Rectal smooth muscle tissue (tissue), 1 donor: ENCODE measurements around the gene FANCG.

Source experiments
- H3K27ac ChIP-seq: one replicate; pipeline ENCODE4 v1.7.0; 2013; ENCODE audit warnings: low read depth, low read length, inconsistent platforms
- H3K27me3 ChIP-seq: one replicate; pipeline ENCODE4 v1.7.0; 2013; ENCODE audit warnings: low read length; ENCODE audit not compliant: control insufficient read depth, insufficient read depth
- H3K36me3 ChIP-seq: one replicate; pipeline ENCODE4 v1.7.0; 2013; ENCODE audit warnings: low read length; ENCODE audit not compliant: control insufficient read depth, insufficient read depth
- H3K4me1 ChIP-seq: one replicate; pipeline ENCODE4 v1.7.0; 2013; ENCODE audit warnings: low read length; ENCODE audit not compliant: control insufficient read depth, insufficient read depth
- H3K4me3 ChIP-seq: one replicate; pipeline ENCODE4 v1.7.0; 2013; ENCODE audit warnings: low read length
- H3K9ac ChIP-seq: one replicate; pipeline ENCODE4 v1.7.0; 2013; ENCODE audit warnings: low read length

Gene FANCG

DNA sequence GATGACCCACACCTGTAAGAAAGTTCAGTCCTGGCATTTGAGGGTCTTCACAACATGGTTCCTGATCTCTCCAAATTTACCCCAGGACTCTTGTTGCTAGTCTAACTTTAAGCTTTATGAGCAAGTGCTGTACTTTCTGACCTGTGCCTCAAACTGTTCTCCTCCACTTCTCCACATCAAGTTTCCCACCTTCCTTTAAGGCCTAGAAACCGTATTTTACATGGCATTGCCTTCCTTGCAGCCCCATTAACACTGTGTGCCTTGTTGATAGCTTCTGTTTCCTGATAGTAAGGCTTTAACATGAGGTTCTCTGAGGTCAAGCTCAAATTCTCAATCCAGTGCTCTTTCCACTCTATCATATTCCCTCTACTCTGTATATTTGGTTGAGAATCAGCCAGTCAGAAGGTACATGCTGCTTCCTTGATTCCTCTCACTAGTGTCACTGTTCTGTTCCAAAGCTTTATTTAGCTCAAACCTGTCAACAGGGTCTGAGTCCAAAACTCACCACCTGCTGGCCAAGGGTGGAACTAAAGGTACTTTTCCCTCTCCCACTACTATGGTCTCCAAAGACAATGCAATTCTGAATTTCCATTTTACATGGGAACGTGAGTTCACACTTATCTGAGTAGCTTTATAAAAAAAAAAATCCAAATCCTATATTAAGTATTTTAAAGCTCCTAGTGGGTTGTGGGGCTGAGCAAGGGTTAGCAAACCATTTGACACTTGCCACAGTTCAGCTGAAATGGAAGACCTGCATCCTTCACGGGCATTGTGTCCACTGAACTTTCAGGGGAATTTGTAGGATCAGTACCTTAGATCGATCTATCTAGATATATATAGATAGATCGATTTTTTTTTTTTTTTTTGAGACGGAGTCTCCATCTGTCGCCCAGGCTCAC is 28.4 kb downstream of the FANCG start:
- peaks cover 6% of the 10 kb centered on the region for H3K36me3 ChIP-seq
- H3K4me3 ChIP-seq = no peak overlapping the region
- peak overlapping the region; percentile 15 for H3K27ac ChIP-seq
- H3K4me1 ChIP-seq = peaks cover 5% of the 10 kb centered on the region
- no peak overlapping the region for H3K9ac ChIP-seq
- no peaks in the 10 kb centered on the region for H3K27me3 ChIP-seq

DNA sequence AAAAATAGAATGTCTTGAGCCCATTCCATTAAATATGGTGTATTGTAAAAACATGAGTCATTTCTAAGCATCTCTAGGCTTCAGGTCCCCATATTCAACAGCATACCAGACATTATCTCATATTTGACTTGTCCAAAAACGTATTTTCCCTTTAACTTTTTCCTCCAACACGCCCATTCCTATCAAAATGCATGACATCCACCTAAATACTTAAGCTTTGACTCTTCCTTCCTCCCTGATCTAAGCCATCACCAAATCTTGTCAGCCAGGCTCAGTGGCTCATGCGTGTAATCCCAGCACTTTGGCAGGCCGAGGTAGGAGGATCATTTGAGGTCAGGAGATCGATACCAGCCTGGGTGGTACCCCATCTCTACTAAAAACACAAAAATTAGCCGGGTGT is 31.2 kb downstream of the FANCG start:
- Histone ChIP-seq H3K9ac (no peak overlapping the region), H3K4me1 (peaks cover 5% of the 10 kb centered on the region), H3K27ac (no peak overlapping the region), H3K27me3 (no peaks in the 10 kb centered on the region), H3K36me3 (peaks cover 7% of the 10 kb centered on the region), H3K4me3 (no peak overlapping the region)

DNA sequence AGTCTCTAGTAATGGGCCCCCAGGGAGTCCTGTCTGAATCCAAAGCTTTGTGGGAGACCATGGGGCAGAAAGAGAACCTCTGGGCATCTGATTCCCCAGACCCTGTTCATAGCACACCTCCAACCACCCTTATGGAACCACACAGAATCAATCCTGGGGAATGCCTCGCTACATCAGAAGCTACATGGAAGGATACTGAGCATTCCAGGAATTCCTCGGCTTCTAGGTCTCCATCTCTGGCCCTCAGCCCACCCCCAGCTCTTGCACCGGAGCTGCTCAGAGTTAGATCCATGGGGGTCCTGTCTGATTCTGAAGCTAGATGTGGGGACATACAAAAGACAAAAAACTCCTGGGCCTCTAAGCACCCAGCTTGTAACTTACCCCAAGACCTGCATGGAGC is 35.7 kb downstream of the FANCG start:
- Histone ChIP-seq H3K36me3 (peaks cover 15% of the 10 kb centered on the region), H3K27ac (no peak overlapping the region), H3K4me1 (no peaks in the 10 kb centered on the region), H3K9ac (no peak overlapping the region), H3K27me3 (no peaks in the 10 kb centered on the region), H3K4me3 (no peak overlapping the region)

- Histone ChIP-seq H3K36me3 (peaks cover 15% of the 10 kb centered on the region), H3K4me3 (no peak overlapping the region), H3K27me3 (no peaks in the 10 kb centered on the region), H3K4me1 (no peaks in the 10 kb centered on the region), H3K27ac (no peak overlapping the region), H3K9ac (no peak overlapping the region)
Observed at GRCh38 chr9:35042891-35043545, 36.7 kb downstream of the FANCG start.

DNA sequence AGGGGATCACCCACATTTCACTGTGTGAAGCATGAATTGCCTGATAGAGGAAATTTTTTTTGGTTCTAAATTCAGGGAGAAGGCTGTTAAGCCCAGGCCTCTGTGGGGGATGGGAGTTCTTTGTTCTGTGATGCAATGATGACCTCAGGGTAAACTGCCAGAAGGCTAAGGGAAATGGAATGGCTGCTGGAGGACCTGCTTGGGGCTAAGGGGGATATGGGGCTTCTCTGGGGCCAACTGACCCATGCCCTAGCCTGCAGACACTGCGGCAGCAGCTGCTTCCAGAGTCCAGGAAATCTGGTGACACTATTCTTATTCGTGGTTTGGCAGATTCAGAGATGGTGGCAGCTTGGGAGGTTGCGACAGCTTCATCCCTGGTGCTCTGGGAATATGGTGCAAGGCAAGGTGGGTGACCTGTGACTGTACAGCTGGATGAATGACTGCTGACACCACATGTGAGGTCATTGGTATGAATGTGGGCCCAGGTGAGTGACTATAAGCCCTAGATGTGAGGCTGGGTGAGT is 37.6 kb downstream of the FANCG start:
- H3K36me3 ChIP-seq = peaks cover 15% of the 10 kb centered on the region
- no peak overlapping the region for H3K4me3 ChIP-seq
- H3K4me1 ChIP-seq = no peaks in the 10 kb centered on the region
- no peak overlapping the region for H3K9ac ChIP-seq
- H3K27me3 ChIP-seq = no peaks in the 10 kb centered on the region
- no peak overlapping the region for H3K27ac ChIP-seq

DNA sequence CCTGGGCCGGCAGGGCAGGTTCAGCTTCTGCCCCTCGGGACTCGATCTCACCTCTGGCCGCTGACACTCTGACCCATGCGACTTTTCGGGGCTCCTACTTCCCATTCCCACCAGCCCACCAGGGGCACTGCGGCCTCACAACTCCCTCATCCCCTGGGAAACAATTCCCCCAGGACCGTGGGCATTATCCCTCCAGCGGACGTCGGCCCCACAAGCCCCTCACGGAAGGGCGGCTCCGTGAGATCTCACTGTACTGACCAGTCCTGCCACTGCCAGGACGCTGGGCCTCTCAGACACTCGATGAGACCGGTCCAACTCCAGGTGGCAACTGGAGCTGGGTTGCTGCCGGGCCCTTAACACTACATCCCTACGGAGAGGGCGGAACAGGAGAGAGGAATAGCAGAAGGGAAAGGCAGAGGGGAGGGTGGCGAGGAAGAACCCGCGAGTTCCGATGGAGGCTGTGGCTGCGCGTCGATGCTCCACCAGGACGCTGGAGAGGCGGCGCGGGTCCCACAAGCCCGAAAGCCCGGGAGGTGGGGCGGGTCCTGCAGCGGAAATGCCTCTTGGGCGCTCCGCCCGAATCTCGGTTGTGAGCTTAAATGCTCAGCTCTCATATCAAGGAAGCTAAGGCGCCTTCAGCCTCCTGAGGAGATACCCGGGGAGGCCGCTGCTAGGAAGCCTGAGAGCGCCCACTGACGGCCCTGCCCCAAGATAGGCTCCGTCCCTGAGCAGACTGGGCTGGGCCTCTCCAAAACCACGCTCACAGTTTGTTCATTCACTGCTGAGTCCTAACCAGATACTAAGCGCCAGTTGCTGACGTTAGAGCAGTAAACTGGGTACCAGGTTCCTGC is 43.7 kb downstream of the FANCG start:
- no peaks in the 10 kb centered on the region for H3K4me1 ChIP-seq
- H3K27ac ChIP-seq = no peak overlapping the region
- no peak overlapping the region for H3K9ac ChIP-seq
- H3K27me3 ChIP-seq = no peaks in the 10 kb centered on the region
- H3K36me3 ChIP-seq = no peaks in the 10 kb centered on the region
- H3K4me3 ChIP-seq = peak overlapping the region; percentile 51

DNA sequence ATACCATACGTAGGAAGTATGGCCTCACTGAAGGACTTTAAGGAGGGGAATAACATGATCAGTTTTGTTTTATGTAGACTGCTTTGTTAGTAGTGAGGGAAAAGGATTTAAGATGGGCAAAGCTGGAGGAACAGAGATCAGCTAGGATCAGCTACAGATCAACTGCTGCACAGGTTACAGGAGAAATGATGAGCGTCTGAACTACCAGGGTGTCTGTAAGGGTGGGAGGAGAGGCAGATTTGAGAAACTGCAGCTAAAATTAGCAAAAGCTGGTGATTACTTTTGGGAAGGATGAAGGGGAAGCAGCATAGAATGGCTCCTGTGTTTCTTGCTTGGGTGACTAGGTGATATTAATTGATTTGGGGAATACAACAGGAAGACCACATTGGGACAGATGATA is 46.6 kb downstream of the FANCG start:
- no peaks in the 10 kb centered on the region for H3K36me3 ChIP-seq
- no peak overlapping the region for H3K27ac ChIP-seq
- no peaks in the 10 kb centered on the region for H3K4me1 ChIP-seq
- H3K9ac ChIP-seq = no peak overlapping the region
- no peak overlapping the region for H3K4me3 ChIP-seq
- H3K27me3 ChIP-seq = no peaks in the 10 kb centered on the region

DNA sequence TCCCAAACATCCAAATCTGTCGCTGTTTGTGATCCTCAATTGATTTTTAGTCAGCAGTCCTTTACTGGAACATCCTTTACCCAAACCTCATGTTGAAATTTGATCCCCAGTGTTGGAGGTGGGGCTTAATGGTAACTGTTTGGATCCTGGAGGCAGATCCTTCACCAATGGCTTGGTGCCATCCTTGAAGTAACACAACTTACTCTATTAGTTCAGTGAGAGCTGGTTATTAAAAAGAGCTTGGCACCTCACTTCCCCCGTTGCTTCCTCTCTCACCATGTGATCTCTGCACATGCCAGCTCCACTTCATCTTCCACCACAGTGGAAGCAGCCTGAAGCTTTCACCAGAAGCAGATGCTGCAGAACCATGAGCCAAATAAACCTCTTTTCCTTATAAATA is 49.9 kb downstream of the FANCG start:
- Histone ChIP-seq H3K36me3 (no peaks in the 10 kb centered on the region), H3K4me1 (no peaks in the 10 kb centered on the region), H3K27me3 (no peaks in the 10 kb centered on the region), H3K27ac (no peak overlapping the region), H3K4me3 (no peak overlapping the region), H3K9ac (no peak overlapping the region)

DNA sequence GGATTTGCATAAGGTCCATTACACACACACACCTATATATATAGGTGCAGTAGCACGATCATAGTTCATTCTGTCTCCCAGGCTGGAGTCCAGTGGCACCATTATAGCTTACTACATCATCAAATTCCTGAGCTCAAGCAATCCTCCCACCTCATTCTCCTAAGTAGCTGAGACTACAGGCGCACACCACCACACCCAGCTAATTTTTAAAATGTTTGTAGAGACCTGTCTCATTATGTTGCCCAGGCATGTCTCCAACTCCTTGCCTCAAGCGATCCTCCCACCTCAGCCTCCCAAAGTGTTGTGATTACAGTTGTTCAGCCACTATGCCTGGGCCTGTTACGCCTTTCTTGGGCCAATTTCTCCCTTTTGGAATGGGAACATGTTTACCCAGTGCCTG is 50.5 kb downstream of the FANCG start:
- no peak overlapping the region for H3K27ac ChIP-seq
- no peak overlapping the region for H3K9ac ChIP-seq
- H3K4me3 ChIP-seq = no peak overlapping the region
- H3K4me1 ChIP-seq = no peaks in the 10 kb centered on the region
- no peaks in the 10 kb centered on the region for H3K36me3 ChIP-seq
- H3K27me3 ChIP-seq = no peaks in the 10 kb centered on the region

DNA sequence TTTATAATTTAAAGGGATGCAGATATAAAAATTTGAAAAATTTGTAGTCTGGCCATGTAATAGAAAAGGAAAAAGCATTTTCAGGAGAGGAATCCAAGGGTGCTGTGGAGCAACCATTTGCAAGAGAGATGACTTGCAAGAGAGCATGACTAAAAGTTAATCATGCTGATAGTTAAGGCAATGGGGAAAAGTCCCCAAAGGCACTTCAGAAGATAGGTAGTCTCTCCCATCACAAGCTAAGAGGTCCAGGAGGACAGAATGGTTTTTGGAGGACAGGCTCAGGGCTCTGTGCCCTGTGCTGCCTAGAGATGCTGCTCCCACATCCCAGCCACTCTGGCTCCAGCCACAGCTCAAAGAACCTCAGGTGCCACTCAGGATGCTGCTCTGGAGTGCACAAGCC is 51.4 kb downstream of the FANCG start:
- Histone ChIP-seq H3K4me1 (no peaks in the 10 kb centered on the region), H3K4me3 (no peak overlapping the region), H3K27me3 (no peaks in the 10 kb centered on the region), H3K36me3 (no peaks in the 10 kb centered on the region), H3K9ac (no peak overlapping the region), H3K27ac (no peak overlapping the region)

DNA sequence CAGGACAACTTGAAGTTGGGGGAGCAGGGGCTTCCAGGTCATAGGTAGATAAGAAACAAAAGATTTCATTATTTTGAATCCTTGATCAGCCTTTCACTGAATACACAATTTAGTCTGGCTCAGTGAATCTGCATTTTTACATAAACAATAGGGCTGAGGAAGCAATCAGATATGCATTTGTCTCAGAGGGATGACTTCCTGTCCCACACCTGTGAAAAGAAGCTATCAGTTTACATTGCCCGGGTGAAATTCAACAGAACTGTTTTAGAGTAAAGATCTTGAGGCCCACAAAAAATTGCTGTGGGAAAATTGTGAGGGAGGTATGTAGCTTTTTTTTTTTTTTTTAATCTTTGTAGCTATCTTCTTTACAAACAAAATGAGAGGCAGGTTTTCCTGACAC is 51.9 kb downstream of the FANCG start:
- Histone ChIP-seq H3K4me3 (no peak overlapping the region), H3K36me3 (no peaks in the 10 kb centered on the region), H3K27ac (no peak overlapping the region), H3K9ac (no peak overlapping the region), H3K27me3 (no peaks in the 10 kb centered on the region), H3K4me1 (no peaks in the 10 kb centered on the region)

GRCh38 chr9:35027374-35027773 is 52.4 kb downstream of the FANCG start:
- no peaks in the 10 kb centered on the region for H3K36me3 ChIP-seq
- no peak overlapping the region for H3K9ac ChIP-seq
- no peaks in the 10 kb centered on the region for H3K27me3 ChIP-seq
- no peak overlapping the region for H3K27ac ChIP-seq
- no peaks in the 10 kb centered on the region for H3K4me1 ChIP-seq
- no peak overlapping the region for H3K4me3 ChIP-seq
